Measurements from ENCODE around the gene LTBP1. TPM values are rescaled to one million over a fixed set of nuclear protein-coding genes. Genes with fewer than 3 reads are reported as not detected.

The LTBP1 gene
- total RNA-seq, 1 experiment from 2014 or later = 28.5 TPM

DNA sequence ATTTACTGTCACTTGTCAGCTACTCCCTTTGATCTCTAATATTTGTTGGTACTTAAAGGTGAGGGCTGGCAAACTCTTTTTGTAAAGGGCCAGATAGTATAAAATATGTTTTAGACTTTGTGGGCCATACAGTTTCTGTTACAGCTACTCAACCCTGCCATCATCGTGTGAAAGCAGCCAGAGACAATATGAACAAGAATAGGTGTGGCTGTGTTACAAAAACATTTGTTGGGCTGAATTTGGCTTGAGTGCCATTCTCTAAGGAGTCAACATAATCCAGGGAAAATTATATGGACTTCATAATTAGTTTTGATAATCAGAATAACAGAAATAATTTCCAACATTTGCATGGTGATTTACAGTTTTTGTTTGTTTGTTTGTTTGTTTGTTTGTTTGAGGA is 190.6 kb downstream of the LTBP1 start:
- H3K27ac ChIP-seq (ENCODE audit: insufficient read length, low read depth, low read length) = no peak overlapping the region
- H3K9me3 ChIP-seq (ENCODE audit: control insufficient read depth, low read depth, low read length) = no peaks in the 10 kb centered on the region
- H2AFZ ChIP-seq (ENCODE audit: low read length) = no peak overlapping the region
- H3K23me2 ChIP-seq (ENCODE audit: insufficient read length, low read depth, low read length, poor library complexity, severe bottlenecking) = no peaks in the 10 kb centered on the region
- H3K36me3 Mint-ChIP-seq (ENCODE audit: insufficient read depth in 1 of 3, low read depth in 3 of 3) = no peaks in the 10 kb centered on the region
- H3K23ac ChIP-seq (ENCODE audit: insufficient read length, low read depth, low read length) = no peak overlapping the region
- H2BK20ac ChIP-seq (ENCODE audit: low read depth, low read length, poor library complexity, severe bottlenecking) = no peak overlapping the region
- peaks cover 3% of the 10 kb centered on the region; the same call in 1 of the 2 replicates for H3K4me1 ChIP-seq (ENCODE audit: insufficient read depth, low read length)
- H2BK5ac ChIP-seq (ENCODE audit: insufficient read length, low read length) = no peak overlapping the region
- H2BK12ac ChIP-seq (ENCODE audit: insufficient read length, low read depth, low read length) = no peak overlapping the region
- no peak overlapping the region for H3K4ac ChIP-seq (ENCODE audit: low read depth, low read length)
- H3K4me3 Mint-ChIP-seq = no peak overlapping the region
- TF ChIP-seq, protein P1, sequence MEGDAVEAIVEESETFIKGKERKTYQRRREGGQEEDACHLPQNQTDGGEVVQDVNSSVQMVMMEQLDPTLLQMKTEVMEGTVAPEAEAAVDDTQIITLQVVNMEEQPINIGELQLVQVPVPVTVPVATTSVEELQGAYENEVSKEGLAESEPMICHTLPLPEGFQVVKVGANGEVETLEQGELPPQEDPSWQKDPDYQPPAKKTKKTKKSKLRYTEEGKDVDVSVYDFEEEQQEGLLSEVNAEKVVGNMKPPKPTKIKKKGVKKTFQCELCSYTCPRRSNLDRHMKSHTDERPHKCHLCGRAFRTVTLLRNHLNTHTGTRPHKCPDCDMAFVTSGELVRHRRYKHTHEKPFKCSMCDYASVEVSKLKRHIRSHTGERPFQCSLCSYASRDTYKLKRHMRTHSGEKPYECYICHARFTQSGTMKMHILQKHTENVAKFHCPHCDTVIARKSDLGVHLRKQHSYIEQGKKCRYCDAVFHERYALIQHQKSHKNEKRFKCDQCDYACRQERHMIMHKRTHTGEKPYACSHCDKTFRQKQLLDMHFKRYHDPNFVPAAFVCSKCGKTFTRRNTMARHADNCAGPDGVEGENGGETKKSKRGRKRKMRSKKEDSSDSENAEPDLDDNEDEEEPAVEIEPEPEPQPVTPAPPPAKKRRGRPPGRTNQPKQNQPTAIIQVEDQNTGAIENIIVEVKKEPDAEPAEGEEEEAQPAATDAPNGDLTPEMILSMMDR (conservative IDR thresholded peaks at IDR 0.05) = no peak
- H4K8ac ChIP-seq (replicated peaks; ENCODE audit: insufficient read length, low read depth, low read length) = no peak overlapping the region
- H3K27me3 Mint-ChIP-seq (ENCODE audit: low read depth) = no peaks in the 10 kb centered on the region
- peaks cover 20 to 24% of the 10 kb centered on the region in 2 experiments for H3K4me1 Mint-ChIP-seq
- H2BK15ac ChIP-seq (ENCODE audit: low read depth, low read length) = no peak overlapping the region
- H3K27ac Mint-ChIP-seq = no peak overlapping the region
- H3K9ac ChIP-seq (ENCODE audit: extremely low read depth, insufficient read length, low read length) = no peak overlapping the region
- H4K5ac ChIP-seq (ENCODE audit: insufficient read length, low read depth, low read length) = no peak overlapping the region
- no peak overlapping the region for H2BK120ac ChIP-seq (ENCODE audit: low read depth, low read length, poor library complexity, severe bottlenecking)
- no peak overlapping the region for H3K14ac ChIP-seq (ENCODE audit: insufficient read depth, low read length)
- no peak for DNase-seq
- WGBS (ENCODE audit: extremely low coverage, insufficient read length, low lambda C conversion rate) = no CpG with 5 or more reads among the region's 1 CpG
- H3K18ac ChIP-seq (ENCODE audit: insufficient read length, low read depth, low read length) = no peak overlapping the region
- H4K91ac ChIP-seq (ENCODE audit: insufficient read length, low read depth, low read length) = no peak overlapping the region
- H4K20me1 ChIP-seq (ENCODE audit: control insufficient read depth, insufficient read depth, insufficient read length) = no peaks in the 10 kb centered on the region
- H3K79me1 ChIP-seq (ENCODE audit: insufficient read depth, low read depth, low read length, poor library complexity, severe bottlenecking) = no peaks in the 10 kb centered on the region
- H2AK5ac ChIP-seq (ENCODE audit: insufficient read length, low read length) = no peak overlapping the region
- no peaks in the 10 kb centered on the region for H3K9me3 Mint-ChIP-seq
- H3K27me3 ChIP-seq (ENCODE audit: insufficient read depth, low read length) = no peaks in the 10 kb centered on the region
- H3K79me2 ChIP-seq (ENCODE audit: insufficient read depth, low read length) = no peaks in the 10 kb centered on the region
- no peak overlapping the region for H3K56ac ChIP-seq (ENCODE audit: insufficient read length, low read depth, low read length)
- no peak overlapping the region for H3K4me2 ChIP-seq (ENCODE audit: insufficient read depth, insufficient read length, low read length)
- no peak overlapping the region for H3T11ph ChIP-seq (ENCODE audit: low read length)
